DND-41 (cell line): ENCODE measurements around the gene LETM1.

Experiments
- ATAC-seq: fragments of 200-7000 bp; cut with Tn5 transposase; 3 replicates; pipeline ENCODE4 v1.9.1; 2021; ENCODE audit warnings: low read depth; ENCODE audit not compliant: insufficient read depth
- DNase-seq: peaks from one replicate; pipeline ENCODE4 v3.0.0-alpha.2; 2020
- H2AFZ ChIP-seq: 2 replicates; pipeline ENCODE4 v1.6.0; 2012; ENCODE audit warnings: low read depth, low read length
- H3K27ac ChIP-seq: 2 replicates; pipeline ENCODE4 v1.5.1; 2012; ENCODE audit warnings: low read length, inconsistent platforms
- H3K27me3 ChIP-seq: fragments of 200-600 bp; sonication (generic); 2 replicates; pipeline ENCODE4 v1.6.0; 2012; ENCODE audit warnings: low read length, mild to moderate bottlenecking, inconsistent platforms; ENCODE audit not compliant: insufficient read depth, poor library complexity
- H3K36me3 ChIP-seq: 2 replicates; pipeline ENCODE4 v1.5.1; 2012; ENCODE audit warnings: low read length, inconsistent platforms; ENCODE audit not compliant: insufficient read depth
- H3K4me1 ChIP-seq: 2 replicates; pipeline ENCODE4 v1.5.1; 2012; ENCODE audit warnings: mild to moderate bottlenecking, low read length; ENCODE audit not compliant: insufficient read depth
- H3K4me2 ChIP-seq: 2 replicates; pipeline ENCODE4 v1.6.0; 2012; ENCODE audit warnings: mild to moderate bottlenecking, moderate library complexity, low read length, inconsistent platforms; ENCODE audit not compliant: insufficient read depth
- H3K4me3 ChIP-seq, 2 experiments: fragments of 200-600 bp in 1 of 2; shearing (Covaris generic) in 1 of 2; 2 replicates each; pipeline ENCODE4 v1.5.1; 2012 to 2016; ENCODE audit warnings: inconsistent platforms in 2 of 2, low read length in 2 of 2, mild to moderate bottlenecking in 2 of 2, low read depth in 1 of 2, moderate library complexity in 1 of 2
- H3K79me2 ChIP-seq: 2 replicates; pipeline ENCODE4 v1.6.0; 2012; ENCODE audit warnings: low read length, inconsistent platforms; ENCODE audit not compliant: insufficient read depth
- H3K9ac ChIP-seq: 2 replicates; pipeline ENCODE4 v1.6.0; 2012; ENCODE audit warnings: low read depth, mild to moderate bottlenecking, inconsistent platforms, low read length, moderate library complexity
- H3K9me3 ChIP-seq: 2 replicates; pipeline ENCODE4 v1.5.1; 2012; ENCODE audit warnings: low read length, moderate library complexity, mild to moderate bottlenecking, inconsistent platforms; ENCODE audit not compliant: insufficient read depth, severe bottlenecking
- H4K20me1 ChIP-seq: 2 replicates; pipeline ENCODE4 v1.6.0; 2012; ENCODE audit warnings: low read length; ENCODE audit not compliant: insufficient read depth
- EZH2 ChIP-seq: IDR thresholded peaks from 3 replicates; pipeline ENCODE4 v1.6.1; 2012; ENCODE audit warnings: borderline replicate concordance, low read depth, mild to moderate bottlenecking, moderate library complexity, low read length, inconsistent platforms; ENCODE audit not compliant: severe bottlenecking
- TF ChIP-seq, protein P1 (sequence below): IDR thresholded peaks from 2 replicates; pipeline ENCODE4 v1.5.1; 2012; ENCODE audit warnings: borderline replicate concordance, low read length, moderate library complexity, mild to moderate bottlenecking; ENCODE audit not compliant: poor library complexity, severe bottlenecking; ENCODE audit errors: extremely low read depth

Gene LETM1

GRCh38 chr4:1856071-1856942 is at the start of gene LETM1:
LETM1 (minus strand) TSS chr4:1856156; CDS start chr4:1855950, 206 bp downstream.
- peaks cover 17% of the 10 kb centered on the region for H3K36me3 ChIP-seq
- peak within 1 kb of the TSS; percentile 49 to 99 for H3K4me3 ChIP-seq
- peaks cover 46% of the 10 kb centered on the region for H4K20me1 ChIP-seq
- no peaks in the 10 kb centered on the region for H3K27me3 ChIP-seq
- H2AFZ ChIP-seq: peak within 1 kb of the TSS; percentile 68
- H3K9ac ChIP-seq: peak within 1 kb of the TSS; percentile 74
- TF ChIP-seq, protein P1, sequence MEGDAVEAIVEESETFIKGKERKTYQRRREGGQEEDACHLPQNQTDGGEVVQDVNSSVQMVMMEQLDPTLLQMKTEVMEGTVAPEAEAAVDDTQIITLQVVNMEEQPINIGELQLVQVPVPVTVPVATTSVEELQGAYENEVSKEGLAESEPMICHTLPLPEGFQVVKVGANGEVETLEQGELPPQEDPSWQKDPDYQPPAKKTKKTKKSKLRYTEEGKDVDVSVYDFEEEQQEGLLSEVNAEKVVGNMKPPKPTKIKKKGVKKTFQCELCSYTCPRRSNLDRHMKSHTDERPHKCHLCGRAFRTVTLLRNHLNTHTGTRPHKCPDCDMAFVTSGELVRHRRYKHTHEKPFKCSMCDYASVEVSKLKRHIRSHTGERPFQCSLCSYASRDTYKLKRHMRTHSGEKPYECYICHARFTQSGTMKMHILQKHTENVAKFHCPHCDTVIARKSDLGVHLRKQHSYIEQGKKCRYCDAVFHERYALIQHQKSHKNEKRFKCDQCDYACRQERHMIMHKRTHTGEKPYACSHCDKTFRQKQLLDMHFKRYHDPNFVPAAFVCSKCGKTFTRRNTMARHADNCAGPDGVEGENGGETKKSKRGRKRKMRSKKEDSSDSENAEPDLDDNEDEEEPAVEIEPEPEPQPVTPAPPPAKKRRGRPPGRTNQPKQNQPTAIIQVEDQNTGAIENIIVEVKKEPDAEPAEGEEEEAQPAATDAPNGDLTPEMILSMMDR: peak; percentile 30
- no peak for TF ChIP-seq EZH2
- DNase-seq (peak; percentile 93), ATAC-seq (peak; percentile 96)
- H3K9me3 ChIP-seq: no peaks in the 10 kb centered on the region
- H3K4me2 ChIP-seq: peak within 1 kb of the TSS; percentile 98
- peaks cover 65% of the 10 kb centered on the region for H3K79me2 ChIP-seq
- peaks cover 51% of the 10 kb centered on the region for H3K4me1 ChIP-seq
- H3K27ac ChIP-seq: peak within 1 kb of the TSS; percentile 78

GRCh38 chr4:1904042-1904441 is 48.1 kb upstream of the LETM1 start:
- Histone ChIP-seq H3K27me3 (no peaks in the 10 kb centered on the region), H3K4me3 (no peak overlapping the region), H3K4me1 (no peaks in the 10 kb centered on the region), H3K9ac (no peak overlapping the region), H3K27ac (no peak overlapping the region), H3K36me3 (peaks cover 98% of the 10 kb centered on the region), H3K9me3 (no peaks in the 10 kb centered on the region), H3K79me2 (peaks cover 98% of the 10 kb centered on the region), H2AFZ (no peak overlapping the region), H4K20me1 (peaks cover 96% of the 10 kb centered on the region), H3K4me2 (no peak overlapping the region)
- DNase-seq (no peak), ATAC-seq (no peak)
- TF ChIP-seq, protein P1: no peak
- TF ChIP-seq EZH2: no peak

GRCh38 chr4:1903035-1903434 is 47.1 kb upstream of the LETM1 start:
- peaks cover 98% of the 10 kb centered on the region for H3K79me2 ChIP-seq
- ATAC-seq (no peak), DNase-seq (no peak)
- no peak overlapping the region for H3K27ac ChIP-seq
- peaks cover 93% of the 10 kb centered on the region for H4K20me1 ChIP-seq
- H3K36me3 ChIP-seq: peaks cover 93% of the 10 kb centered on the region
- H3K9me3 ChIP-seq: no peaks in the 10 kb centered on the region
- no peak overlapping the region for H2AFZ ChIP-seq
- no peak overlapping the region for H3K4me2 ChIP-seq
- H3K27me3 ChIP-seq: no peaks in the 10 kb centered on the region
- H3K4me1 ChIP-seq: no peaks in the 10 kb centered on the region
- H3K4me3 ChIP-seq: no peak overlapping the region
- H3K9ac ChIP-seq: no peak overlapping the region
- TF ChIP-seq, protein P1: no peak
- TF ChIP-seq EZH2: no peak
